Tibial nerve (tissue), 4 donors: ENCODE data around the gene SLC7A1.

ENCODE experiments used
- CTCF ChIP-seq, 5 experiments: fragments of 200-600 bp in 3 of 5; fragments of 450-650 bp in 2 of 5; sonication (generic) in 3 of 5; IDR thresholded peaks; one replicate each; pipeline ENCODE4 v1.5.1; 2016 to 2019; ENCODE audit warnings: antibody characterized with exemption in 5 of 5, mild to moderate bottlenecking in 3 of 5, moderate library complexity in 2 of 5
- EP300 ChIP-seq, 2 donors: sonication (generic); formaldehyde crosslinking; IDR thresholded peaks; one replicate each; pipeline ENCODE4 v1.6.1; 2017; ENCODE audit warnings: antibody characterized with exemption in 2 of 2, mild to moderate bottlenecking in 1 of 2
- POLR2A ChIP-seq, 2 donors: fragments of 450-650 bp; IDR thresholded peaks; one replicate each; pipeline ENCODE4 v1.6.1; 2017; ENCODE audit warnings: antibody characterized with exemption in 2 of 2, mild to moderate bottlenecking in 2 of 2, moderate library complexity in 2 of 2

- no peak for TF ChIP-seq CTCF (IDR thresholded peaks at IDR 0.05)
- no peak for TF ChIP-seq POLR2A (IDR thresholded peaks at IDR 0.05)
- no peak for TF ChIP-seq EP300 (IDR thresholded peaks at IDR 0.05)
Observed at GRCh38 chr13:29476046-29476445, 119.4 kb downstream of the SLC7A1 start.
